Peyer's patch (tissue), 4 donors: ENCODE data around the gene EFNA5. TPM values are rescaled to one million over a fixed set of nuclear protein-coding genes. Genes with fewer than 3 reads are reported as not detected.

ENCODE experiments used
- DNase-seq, 3 donors: peaks; one replicate each; pipeline ENCODE4 v3.0.0-alpha.2; 2017 to 2019
- H3K27ac ChIP-seq, 4 donors: fragments of 200-600 bp; sonication (generic); one replicate each; pipeline ENCODE4 v1.5.1; 2016 to 2019
- H3K27me3 ChIP-seq, 2 donors: fragments of 200-600 bp; sonication (generic); one replicate each; pipeline ENCODE4 v1.5.1; 2019
- H3K36me3 ChIP-seq, 3 donors: fragments of 200-600 bp; sonication (generic); one replicate each; pipeline ENCODE4 v1.5.1; 2016 to 2019
- H3K4me1 ChIP-seq, 4 donors: fragments of 200-600 bp; sonication (generic); one replicate each; pipeline ENCODE4 v1.5.1; 2016 to 2019
- H3K4me3 ChIP-seq, 4 donors: fragments of 200-600 bp; sonication (generic); 1 replicate in 3 of 4; 2 replicates in 1 of 4; pipeline ENCODE4 v1.5.1; 2016 to 2019; ENCODE audit warnings: mild to moderate bottlenecking in 1 of 4
- H3K9me3 ChIP-seq, 4 donors: fragments of 200-600 bp; sonication (generic); one replicate each; pipeline ENCODE4 v1.5.1; 2016 to 2019; ENCODE audit warnings: mild to moderate bottlenecking in 1 of 4
- POLR2A ChIP-seq, 2 donors: fragments of 450-650 bp; IDR thresholded peaks; one replicate each; pipeline ENCODE4 v1.5.1; 2017; ENCODE audit warnings: antibody characterized with exemption in 2 of 2, mild to moderate bottlenecking in 2 of 2, moderate library complexity in 2 of 2
- total RNA-seq, 4 donors: library from RNA; depleted of rRNA; stranded (reverse); fragments of >200 nt; gene quantifications; one replicate each; pipeline ENCODE4 v1.1.0, GENCODE V29; 2016
- TF ChIP-seq, protein P1 (sequence below), 6 experiments: fragments of 450-650 bp in 4 of 6; fragments of 200-600 bp in 2 of 6; sonication (generic) in 1 of 6; IDR thresholded peaks; one replicate each; pipeline ENCODE4 v1.5.1; 2017 to 2019; ENCODE audit warnings: antibody characterized with exemption in 6 of 6, mild to moderate bottlenecking in 3 of 6, moderate library complexity in 1 of 6

EFNA5 gene
- total RNA-seq, 4 donors from 2014 or later = 1.1 to 27.5 (median 1.1) TPM; not detected in 1

GRCh38 chr5:107367480-107367879 is 303.3 kb downstream of the EFNA5 start:
- H3K36me3 ChIP-seq = no peaks in the 10 kb centered on the region
- H3K4me1 ChIP-seq = peaks cover 0 to 4% (median 0%) of the 10 kb centered on the region in 4 donors

DNA sequence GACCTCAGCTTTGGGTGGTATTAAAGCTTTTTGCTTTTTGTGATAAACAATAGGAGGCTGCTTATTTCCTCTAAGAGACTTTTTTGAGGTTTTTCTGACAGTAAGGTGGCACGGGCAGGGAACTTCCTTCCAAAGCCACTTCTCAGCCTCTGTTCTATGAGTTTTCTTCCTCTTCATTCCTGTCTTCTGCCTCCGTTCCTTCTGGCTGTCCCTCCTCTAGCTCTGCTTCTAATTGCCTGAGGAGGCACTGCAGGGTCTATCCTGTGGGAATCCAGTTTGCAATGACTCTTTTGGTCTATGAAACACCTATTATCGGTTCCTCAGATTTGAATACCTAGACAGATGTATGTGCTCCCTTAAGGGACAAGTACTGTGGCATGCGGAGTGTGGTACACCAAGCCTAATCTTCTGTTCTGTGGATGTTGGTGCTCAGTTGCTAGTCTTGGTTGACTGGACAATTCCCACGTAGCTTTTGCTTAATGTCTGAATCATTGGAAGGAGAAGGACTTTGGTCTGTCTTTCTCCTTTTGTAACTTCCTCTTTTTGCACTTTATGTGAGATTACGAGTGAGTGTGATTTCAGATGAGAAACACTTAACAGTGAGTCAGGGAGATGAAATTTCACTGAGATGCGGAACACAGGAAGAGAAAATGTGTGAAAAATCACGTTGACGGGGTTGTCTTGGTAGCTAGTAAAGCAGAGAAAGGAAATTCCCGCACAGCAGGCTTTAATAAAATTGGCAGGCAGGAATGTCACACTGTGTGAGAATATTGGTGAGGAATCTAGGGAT is 305.2 kb downstream of the EFNA5 start:
- no peaks in the 10 kb centered on the region for H3K36me3 ChIP-seq
- DNase-seq = no peak
- no peaks in the 10 kb centered on the region for H3K27me3 ChIP-seq
- H3K27ac ChIP-seq = no peak overlapping the region
- H3K9me3 ChIP-seq = no peaks in the 10 kb centered on the region
- H3K4me3 ChIP-seq = no peak overlapping the region
- peaks cover 0 to 4% (median 0%) of the 10 kb centered on the region in 4 donors for H3K4me1 ChIP-seq
- TF ChIP-seq, protein P1, sequence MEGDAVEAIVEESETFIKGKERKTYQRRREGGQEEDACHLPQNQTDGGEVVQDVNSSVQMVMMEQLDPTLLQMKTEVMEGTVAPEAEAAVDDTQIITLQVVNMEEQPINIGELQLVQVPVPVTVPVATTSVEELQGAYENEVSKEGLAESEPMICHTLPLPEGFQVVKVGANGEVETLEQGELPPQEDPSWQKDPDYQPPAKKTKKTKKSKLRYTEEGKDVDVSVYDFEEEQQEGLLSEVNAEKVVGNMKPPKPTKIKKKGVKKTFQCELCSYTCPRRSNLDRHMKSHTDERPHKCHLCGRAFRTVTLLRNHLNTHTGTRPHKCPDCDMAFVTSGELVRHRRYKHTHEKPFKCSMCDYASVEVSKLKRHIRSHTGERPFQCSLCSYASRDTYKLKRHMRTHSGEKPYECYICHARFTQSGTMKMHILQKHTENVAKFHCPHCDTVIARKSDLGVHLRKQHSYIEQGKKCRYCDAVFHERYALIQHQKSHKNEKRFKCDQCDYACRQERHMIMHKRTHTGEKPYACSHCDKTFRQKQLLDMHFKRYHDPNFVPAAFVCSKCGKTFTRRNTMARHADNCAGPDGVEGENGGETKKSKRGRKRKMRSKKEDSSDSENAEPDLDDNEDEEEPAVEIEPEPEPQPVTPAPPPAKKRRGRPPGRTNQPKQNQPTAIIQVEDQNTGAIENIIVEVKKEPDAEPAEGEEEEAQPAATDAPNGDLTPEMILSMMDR (IDR thresholded peaks at IDR 0.05) = no peak
- no peak for TF ChIP-seq POLR2A (IDR thresholded peaks at IDR 0.05)

More at GRCh38 chr5:107367480-107367879, 303.3 kb downstream of the EFNA5 start:
- Histone ChIP-seq H3K9me3 (no peaks in the 10 kb centered on the region), H3K4me3 (no peak overlapping the region), H3K27ac (no peak overlapping the region), H3K27me3 (no peaks in the 10 kb centered on the region)
- no peak for TF ChIP-seq POLR2A (IDR thresholded peaks at IDR 0.05)
- TF ChIP-seq, protein P1 (IDR thresholded peaks at IDR 0.05) = no peak
- no peak for DNase-seq

DNA sequence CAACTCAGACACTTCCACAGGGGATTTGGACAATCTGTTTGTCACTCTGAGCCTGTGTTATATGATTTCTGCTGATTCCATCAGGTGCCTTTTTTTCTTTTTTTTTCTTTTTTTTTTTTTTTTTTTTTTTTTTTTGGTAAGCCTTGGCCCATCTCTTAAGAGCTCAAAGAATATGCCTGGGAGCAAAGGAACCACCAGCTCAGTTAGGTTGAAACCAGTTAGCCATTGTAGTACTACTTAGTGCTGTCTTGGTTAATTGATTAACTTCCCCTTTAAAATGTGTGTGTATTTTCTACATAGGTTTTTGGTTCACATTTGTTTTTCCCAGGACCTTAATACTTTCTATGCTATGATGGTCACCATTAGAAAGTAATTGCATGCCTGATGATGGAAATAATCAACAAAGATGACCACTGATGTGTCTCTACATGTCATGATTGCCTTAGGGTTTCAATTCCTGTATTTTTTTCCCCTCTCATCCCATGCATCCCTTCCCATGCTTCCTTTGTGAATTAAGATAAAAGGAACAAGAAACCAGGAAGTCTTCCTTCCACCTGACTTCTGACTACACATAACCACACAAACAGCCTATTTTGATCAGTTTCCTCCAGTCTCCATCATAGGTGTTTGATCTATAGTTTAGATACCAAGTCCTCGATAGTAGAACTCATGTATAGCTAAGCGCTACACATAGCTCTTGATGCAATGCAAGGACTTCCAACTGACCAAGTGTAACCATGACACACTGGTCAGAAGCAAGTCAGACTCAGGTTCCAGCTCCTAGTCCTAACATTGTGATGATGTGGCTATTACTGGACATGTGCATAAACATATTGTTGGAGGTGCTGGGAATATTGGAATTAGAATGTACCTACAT is 306.1 kb downstream of the EFNA5 start:
- DNase-seq = no peak
- Histone ChIP-seq H3K9me3 (no peaks in the 10 kb centered on the region), H3K27ac (no peak overlapping the region), H3K4me1 (peaks cover 0 to 4% (median 0%) of the 10 kb centered on the region in 4 donors), H3K4me3 (no peak overlapping the region), H3K27me3 (no peaks in the 10 kb centered on the region), H3K36me3 (no peaks in the 10 kb centered on the region)
- TF ChIP-seq, protein P1 (IDR thresholded peaks at IDR 0.05) = no peak
- no peak for TF ChIP-seq POLR2A (IDR thresholded peaks at IDR 0.05)

DNA sequence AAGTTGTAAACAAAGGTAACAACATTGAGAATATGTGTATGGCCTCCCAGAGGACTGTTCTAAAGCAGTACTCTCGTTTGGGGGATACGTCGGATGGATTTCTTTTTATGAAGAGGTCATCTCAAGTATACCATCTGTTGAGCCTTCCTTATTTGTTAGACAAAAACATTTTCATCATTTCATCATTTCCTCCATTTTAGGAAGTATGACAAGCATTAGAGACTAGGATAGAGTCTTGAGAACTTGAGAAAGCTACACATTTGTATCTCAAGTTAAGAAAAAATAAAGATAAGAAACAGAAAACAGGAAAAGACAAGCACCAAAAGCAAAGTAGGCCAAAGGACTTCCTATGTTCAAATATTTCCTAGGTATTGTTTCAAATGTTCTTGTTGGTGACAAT is 307.0 kb downstream of the EFNA5 start:
- DNase-seq = no peak
- no peak overlapping the region for H3K27ac ChIP-seq
- H3K9me3 ChIP-seq = no peaks in the 10 kb centered on the region
- H3K36me3 ChIP-seq = no peaks in the 10 kb centered on the region
- no peaks in the 10 kb centered on the region for H3K27me3 ChIP-seq
- peaks cover 0 to 4% (median 0%) of the 10 kb centered on the region in 4 donors for H3K4me1 ChIP-seq
- no peak overlapping the region for H3K4me3 ChIP-seq
- TF ChIP-seq, protein P1 (IDR thresholded peaks at IDR 0.05) = no peak
- TF ChIP-seq POLR2A (IDR thresholded peaks at IDR 0.05) = no peak

DNA sequence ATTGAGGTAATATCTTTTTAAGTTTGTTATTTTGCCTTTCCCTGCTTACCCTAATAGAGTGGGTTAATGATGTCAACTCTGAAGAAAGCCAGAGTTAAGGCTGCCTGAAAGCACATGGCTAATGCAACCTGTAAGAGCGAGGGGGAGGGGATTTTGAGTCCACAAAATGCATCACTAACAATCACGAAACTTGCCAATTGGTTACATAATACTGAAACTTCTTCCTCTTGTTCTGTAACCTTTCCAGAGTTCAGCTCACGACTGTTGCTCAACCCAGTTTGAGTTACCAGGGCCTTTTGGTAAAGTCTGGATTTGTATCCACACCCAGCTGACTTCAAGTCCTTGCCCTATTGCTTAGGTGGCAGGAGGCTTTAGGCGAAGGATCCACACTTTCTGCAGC is 308.8 kb downstream of the EFNA5 start:
- no peaks in the 10 kb centered on the region for H3K27me3 ChIP-seq
- TF ChIP-seq POLR2A (IDR thresholded peaks at IDR 0.05) = no peak
- TF ChIP-seq, protein P1 (IDR thresholded peaks at IDR 0.05) = no peak
- H3K4me3 ChIP-seq = no peak overlapping the region
- peaks cover 0 to 4% (median 0%) of the 10 kb centered on the region in 4 donors for H3K4me1 ChIP-seq
- no peak overlapping the region for H3K27ac ChIP-seq
- no peaks in the 10 kb centered on the region for H3K9me3 ChIP-seq
- H3K36me3 ChIP-seq = no peaks in the 10 kb centered on the region
- DNase-seq = no peak
